Subcutaneous abdominal adipose tissue (tissue), 5 donors: ENCODE measurements around the gene OR13C5.
"Not testable (repeated sequence)": the region's sequence is repeated elsewhere in the genome, so short reads cannot be mapped to it uniquely, and the experiment has no call there.

ENCODE experiments used
- H3K27ac ChIP-seq: one replicate; pipeline ENCODE4 v1.7.0; 2013; ENCODE audit warnings: low read depth, mild to moderate bottlenecking, inconsistent platforms, low read length, moderate library complexity
- H3K27me3 ChIP-seq, 5 donors: one replicate each; pipeline ENCODE4 v1.7.0; 2013; ENCODE audit warnings: low read length in 5 of 5, inconsistent platforms in 1 of 5; ENCODE audit not compliant: control insufficient read depth in 5 of 5, insufficient read depth in 4 of 5
- H3K36me3 ChIP-seq, 5 donors: one replicate each; pipeline ENCODE4 v1.7.0; 2013; ENCODE audit warnings: low read length in 5 of 5; ENCODE audit not compliant: control insufficient read depth in 5 of 5, insufficient read depth in 5 of 5
- H3K4me1 ChIP-seq, 5 donors: one replicate each; pipeline ENCODE4 v1.7.0; 2013; ENCODE audit warnings: low read length in 5 of 5, mild to moderate bottlenecking in 3 of 5, moderate library complexity in 1 of 5; ENCODE audit not compliant: control insufficient read depth in 5 of 5, insufficient read depth in 5 of 5
- H3K4me3 ChIP-seq, 5 donors: one replicate each; pipeline ENCODE4 v1.7.0; 2013; ENCODE audit warnings: low read length in 5 of 5, low read depth in 1 of 5
- H3K9ac ChIP-seq, 5 donors: one replicate each; pipeline ENCODE4 v1.7.0; 2013; ENCODE audit warnings: low read length in 5 of 5, mild to moderate bottlenecking in 4 of 5, moderate library complexity in 3 of 5
- H3K9me3 ChIP-seq, 5 donors: one replicate each; pipeline ENCODE4 v1.7.0; 2013; ENCODE audit warnings: low read length in 5 of 5; ENCODE audit not compliant: control insufficient read depth in 5 of 5
- donor health status: healthy.
- donor health status: healthy.
- donor health status: healthy.
- donor health status: healthy.
- donor health status: healthy.

OR13C5 gene

DNA sequence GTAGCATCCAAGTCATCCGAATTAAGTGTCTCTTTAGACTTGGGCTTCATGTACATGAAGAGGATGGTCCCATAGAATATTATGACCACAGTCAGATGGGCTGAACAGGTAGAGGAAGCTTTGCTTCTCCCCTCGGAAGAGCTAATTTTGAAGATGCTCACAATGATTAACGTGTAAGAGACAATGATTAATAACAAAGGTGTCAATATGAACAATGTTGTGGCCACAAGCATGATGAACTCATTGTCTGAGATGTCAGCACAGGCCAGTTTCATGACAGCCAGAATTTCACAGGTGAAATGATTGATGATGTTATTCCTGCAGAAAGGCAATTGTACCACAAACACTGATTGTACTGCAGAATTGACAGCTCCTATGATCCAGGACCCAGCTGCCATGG lies 5.6 kb upstream of the OR13C5 start:
- H3K9ac ChIP-seq = no peak overlapping the region
- H3K9me3 ChIP-seq = no peaks in the 10 kb centered on the region
- H3K36me3 ChIP-seq = no peaks in the 10 kb centered on the region
- H3K27me3 ChIP-seq = no peaks in the 10 kb centered on the region
- no peak overlapping the region for H3K4me3 ChIP-seq
- no peaks in the 10 kb centered on the region for H3K4me1 ChIP-seq
- no peak overlapping the region for H3K27ac ChIP-seq

DNA sequence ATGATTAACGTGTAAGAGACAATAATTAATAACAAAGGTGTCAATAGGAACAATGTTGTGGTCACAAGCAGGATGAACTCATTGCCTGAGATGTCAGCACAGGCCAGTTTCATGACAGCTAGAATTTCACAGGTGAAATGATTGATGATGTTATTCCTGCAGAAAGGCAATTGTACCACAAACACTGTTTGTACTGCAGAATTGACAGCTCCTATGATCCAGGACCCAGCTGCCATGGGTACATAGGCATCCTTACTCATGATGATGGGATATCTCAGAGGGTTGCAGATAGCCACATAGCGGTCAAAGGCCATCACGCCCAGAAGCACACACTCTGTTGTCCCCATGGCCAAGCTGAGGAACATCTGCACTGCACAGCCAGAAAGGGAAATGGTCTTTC lies 464 bp downstream of the OR13C5 start:
- H3K9me3 ChIP-seq, H3K36me3 ChIP-seq, H3K9ac ChIP-seq, H3K27ac ChIP-seq, H3K4me1 ChIP-seq, H3K27me3 ChIP-seq, H3K4me3 ChIP-seq: not testable (repeated sequence)

DNA sequence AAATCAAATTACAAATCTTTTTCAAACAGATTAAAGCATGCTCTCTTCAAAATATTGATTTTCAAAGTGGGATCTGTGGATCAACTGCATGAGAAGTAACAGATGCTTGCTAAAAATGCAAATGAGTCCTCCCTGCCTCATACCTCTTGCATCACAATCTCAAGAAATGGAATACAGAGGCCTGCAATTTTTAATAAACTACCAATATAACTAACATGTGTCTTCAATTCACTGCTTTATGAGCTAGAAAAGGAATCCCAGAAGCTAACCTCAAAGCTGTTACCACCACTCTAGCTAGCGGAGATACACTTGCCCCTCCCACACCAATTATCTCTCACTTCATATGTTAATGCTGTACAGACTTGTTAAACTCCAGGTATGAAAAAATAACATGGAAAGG lies 9.6 kb downstream of the OR13C5 start:
- no peaks in the 10 kb centered on the region for H3K27me3 ChIP-seq
- H3K9me3 ChIP-seq = peaks cover 0 to 2% (median 0%) of the 10 kb centered on the region in 5 donors
- no peak overlapping the region for H3K27ac ChIP-seq
- no peak overlapping the region for H3K9ac ChIP-seq
- peaks cover 0 to 14% (median 0%) of the 10 kb centered on the region in 5 donors for H3K4me1 ChIP-seq
- no peak overlapping the region for H3K4me3 ChIP-seq
- no peaks in the 10 kb centered on the region for H3K36me3 ChIP-seq

DNA sequence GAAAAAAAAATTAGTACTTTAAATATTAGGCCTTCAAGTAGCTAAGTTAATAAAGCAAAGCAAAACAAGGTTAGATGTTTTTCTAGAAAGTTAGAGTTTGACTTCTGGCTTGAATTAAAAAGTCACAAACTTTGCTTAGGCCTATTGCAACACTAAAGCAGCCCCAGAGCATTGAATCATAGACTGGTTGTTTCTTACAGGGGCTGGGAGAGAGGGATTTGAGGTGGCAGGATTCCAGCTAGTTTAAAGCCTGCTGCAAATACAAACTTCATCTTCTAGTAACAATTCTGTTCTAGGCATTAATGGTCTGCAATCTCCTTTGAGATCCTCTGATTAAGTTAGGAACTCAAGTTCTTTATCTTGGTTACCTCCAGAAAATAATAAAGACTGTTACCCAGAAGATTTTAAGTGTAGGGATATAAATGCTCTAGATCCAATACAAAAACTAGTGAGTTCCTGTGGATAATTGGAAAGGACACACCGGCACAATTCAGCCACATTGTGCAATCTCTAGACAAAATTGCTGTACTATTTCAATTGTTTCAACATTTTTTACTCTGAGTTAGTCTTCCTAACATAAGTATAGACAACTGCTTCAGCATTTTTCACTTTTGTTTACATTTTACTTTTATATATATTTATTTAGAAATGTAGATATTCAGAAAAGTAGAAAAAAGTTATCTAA lies 12.6 kb downstream of the OR13C5 start:
- H3K4me1 ChIP-seq = peaks cover 0 to 14% (median 0%) of the 10 kb centered on the region in 5 donors
- H3K9me3 ChIP-seq = no peaks in the 10 kb centered on the region
- H3K9ac ChIP-seq = no peak overlapping the region
- H3K36me3 ChIP-seq = no peaks in the 10 kb centered on the region
- no peaks in the 10 kb centered on the region for H3K27me3 ChIP-seq
- H3K27ac ChIP-seq = no peak overlapping the region
- H3K4me3 ChIP-seq = no peak overlapping the region

DNA sequence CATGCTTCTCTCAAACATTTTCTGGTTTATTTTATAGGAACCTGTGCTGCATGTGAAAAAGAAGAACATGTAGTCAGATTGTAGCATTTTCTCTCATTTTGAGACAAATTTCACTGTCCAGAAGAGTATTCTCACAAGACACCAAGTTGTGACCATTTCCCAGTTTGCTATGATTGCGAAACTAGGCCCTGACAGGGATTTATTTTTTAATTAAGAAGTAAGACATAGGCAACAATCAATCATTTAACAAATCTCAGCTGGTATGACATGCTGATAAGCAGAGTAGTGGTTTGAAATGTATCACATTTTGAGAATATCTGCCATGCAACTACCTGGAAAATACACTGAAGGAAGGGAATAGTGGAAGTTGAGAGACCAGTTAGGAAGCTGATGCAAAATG lies 18.7 kb downstream of the OR13C5 start:
- Histone ChIP-seq H3K9ac (no peak overlapping the region), H3K4me1 (peaks cover 0 to 4% (median 0%) of the 10 kb centered on the region in 5 donors), H3K9me3 (no peaks in the 10 kb centered on the region), H3K27me3 (no peaks in the 10 kb centered on the region), H3K36me3 (no peaks in the 10 kb centered on the region), H3K4me3 (no peak overlapping the region), H3K27ac (no peak overlapping the region)

DNA sequence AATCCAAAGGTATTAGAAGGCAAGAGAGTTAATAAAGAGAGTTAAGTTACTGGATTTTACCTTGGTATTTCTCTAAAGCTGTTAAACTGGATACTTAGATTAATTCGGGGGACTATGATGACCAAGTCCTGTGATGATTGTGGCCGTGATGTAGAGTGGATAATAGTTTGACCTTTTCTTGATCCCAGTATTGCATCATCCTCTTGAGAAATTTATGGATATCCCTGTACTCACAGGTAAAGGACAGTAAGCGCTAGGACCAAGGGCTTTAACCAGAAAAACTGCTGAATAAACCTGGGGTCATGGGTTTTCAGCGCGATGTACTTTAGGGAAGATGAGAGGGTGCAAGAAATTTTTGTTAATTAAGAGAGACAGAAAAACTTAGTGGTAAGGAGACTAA lies 21.9 kb downstream of the OR13C5 start:
- H3K36me3 ChIP-seq = no peaks in the 10 kb centered on the region
- peaks cover 0 to 6% (median 2%) of the 10 kb centered on the region in 5 donors for H3K9me3 ChIP-seq
- no peak overlapping the region for H3K4me3 ChIP-seq
- peaks cover 0 to 4% (median 0%) of the 10 kb centered on the region in 5 donors for H3K4me1 ChIP-seq
- no peak overlapping the region for H3K27ac ChIP-seq
- H3K9ac ChIP-seq = no peak overlapping the region
- H3K27me3 ChIP-seq = no peaks in the 10 kb centered on the region

DNA sequence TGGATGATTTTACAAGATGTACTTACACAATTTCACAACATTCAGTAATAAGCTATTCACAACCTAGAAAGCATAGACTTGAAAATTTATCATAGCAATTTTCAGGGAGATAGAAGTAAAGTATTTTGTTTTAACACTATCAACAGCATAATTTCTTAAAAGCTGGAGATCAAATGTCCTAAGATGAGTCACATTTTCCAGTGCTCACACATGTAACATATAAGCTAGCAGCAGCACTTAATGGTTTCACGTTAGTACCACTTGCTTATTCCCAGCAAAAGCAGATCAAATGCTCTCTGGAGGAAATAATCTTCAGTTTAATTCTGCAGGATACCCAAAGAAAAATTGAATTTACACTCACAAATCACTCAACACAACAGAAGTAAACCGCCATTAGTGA lies 23.8 kb downstream of the OR13C5 start:
- no peaks in the 10 kb centered on the region for H3K27me3 ChIP-seq
- H3K4me1 ChIP-seq = peaks cover 0 to 3% (median 0%) of the 10 kb centered on the region in 5 donors
- no peak overlapping the region for H3K27ac ChIP-seq
- no peaks in the 10 kb centered on the region for H3K36me3 ChIP-seq
- H3K9ac ChIP-seq = no peak overlapping the region
- H3K9me3 ChIP-seq = peaks cover 0 to 14% (median 2%) of the 10 kb centered on the region in 5 donors
- no peak overlapping the region for H3K4me3 ChIP-seq

DNA sequence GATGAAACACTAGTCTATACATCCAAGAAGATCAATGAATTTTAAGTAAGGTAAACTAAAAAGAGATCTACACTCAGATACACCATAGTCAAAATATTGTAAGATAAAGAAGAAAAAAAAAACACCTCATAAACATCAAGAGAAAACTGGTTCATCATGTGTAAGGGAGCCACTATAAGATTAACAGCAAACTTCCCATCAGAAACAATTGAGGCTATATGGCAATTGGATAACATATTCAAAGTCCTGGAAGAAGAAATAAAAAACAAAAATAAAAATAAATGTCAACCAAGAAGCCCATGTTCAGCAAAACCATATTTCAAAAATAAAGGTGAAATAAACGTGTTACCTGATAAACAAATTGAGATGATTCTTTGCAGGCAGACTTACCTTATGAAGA lies 26.6 kb downstream of the OR13C5 start:
- Histone ChIP-seq H3K27ac (no peak overlapping the region), H3K4me1 (no peaks in the 10 kb centered on the region), H3K36me3 (no peaks in the 10 kb centered on the region), H3K27me3 (no peaks in the 10 kb centered on the region), H3K4me3 (no peak overlapping the region), H3K9ac (no peak overlapping the region), H3K9me3 (peaks cover 0 to 14% (median 2%) of the 10 kb centered on the region in 5 donors)

DNA sequence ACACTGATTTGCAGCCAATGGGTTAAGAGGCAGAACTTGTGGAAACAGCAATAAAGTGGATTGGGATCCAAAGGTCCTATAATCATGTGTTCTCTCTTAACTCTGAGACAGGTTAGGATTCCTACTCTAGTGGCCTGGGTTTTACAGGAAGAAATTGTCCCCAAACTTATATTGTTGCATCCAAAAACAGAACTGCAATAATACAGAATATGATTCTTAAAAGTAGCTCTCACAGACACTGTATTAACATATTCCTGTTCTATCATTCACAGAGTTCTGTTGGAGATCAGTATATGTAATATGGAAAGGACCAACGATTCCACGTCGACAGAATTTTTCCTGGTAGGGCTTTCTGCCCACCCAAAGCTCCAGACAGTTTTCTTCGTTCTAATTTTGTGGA lies 30.3 kb downstream of the OR13C5 start, which contains the start of gene OR13C8:
TSS of gene OR13C8 (plus strand) at position 301 of the 400 bp plus-strand sequence. CDS start at position 301, 0 bp downstream.
- Histone ChIP-seq H3K9ac (no peak within 1 kb of the TSS), H3K36me3 (no peaks in the 10 kb centered on the region), H3K9me3 (peaks cover 0 to 14% (median 2%) of the 10 kb centered on the region in 5 donors), H3K4me3 (no peak within 1 kb of the TSS), H3K27me3 (no peaks in the 10 kb centered on the region), H3K4me1 (no peaks in the 10 kb centered on the region), H3K27ac (no peak within 1 kb of the TSS)

DNA sequence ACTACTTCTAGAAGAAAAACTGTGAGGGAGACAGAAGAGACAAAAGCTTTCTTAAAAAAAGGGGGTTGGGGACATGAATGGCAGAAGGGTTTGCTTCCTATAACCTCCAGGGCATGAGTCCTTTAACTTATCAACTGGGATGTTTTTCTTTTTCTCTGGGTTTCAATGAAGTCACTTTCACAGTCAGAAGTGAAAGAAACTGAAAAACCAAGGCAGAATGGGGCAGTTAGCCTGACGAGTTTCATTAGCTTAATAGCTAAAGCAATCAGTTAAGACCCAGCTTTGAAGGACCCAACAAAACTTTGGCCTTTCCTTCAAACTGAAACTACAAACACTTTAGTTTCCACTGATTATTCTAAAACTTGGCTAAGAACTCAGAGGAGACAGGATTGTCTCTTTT lies 34.9 kb downstream of the OR13C5 start:
- no peak overlapping the region for H3K4me3 ChIP-seq
- no peak overlapping the region for H3K9ac ChIP-seq
- no peaks in the 10 kb centered on the region for H3K27me3 ChIP-seq
- H3K4me1 ChIP-seq = no peaks in the 10 kb centered on the region
- H3K27ac ChIP-seq = no peak overlapping the region
- H3K9me3 ChIP-seq = no peaks in the 10 kb centered on the region
- no peaks in the 10 kb centered on the region for H3K36me3 ChIP-seq
